ENCODE results near the gene SLC35B4. TPM values are rescaled to one million over a fixed set of nuclear protein-coding genes. Genes with fewer than 3 reads are reported as not detected.

SLC35B4 gene
- total RNA-seq, 1 experiment from 2014 or later: 20.0 TPM

DNA sequence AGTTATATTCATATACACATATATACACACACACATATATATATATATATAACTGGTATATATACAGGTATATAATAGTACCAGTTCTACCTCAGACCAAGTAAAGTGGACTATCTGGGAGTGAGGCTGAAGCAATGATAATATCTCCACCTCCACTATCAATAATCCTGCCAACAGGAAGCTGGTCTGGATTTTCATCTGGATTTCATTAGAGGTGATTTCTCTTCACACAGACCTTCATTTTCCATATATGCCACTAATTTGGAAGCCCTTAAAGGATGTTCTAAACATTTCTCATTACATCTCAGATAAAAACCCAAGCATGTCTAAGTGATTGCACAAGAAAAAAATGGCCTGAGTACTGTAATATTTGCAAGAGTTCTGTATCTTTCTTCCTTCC is 1.7 kb upstream of the SLC35B4 start:
- POLR2A ChIA-PET (ENCODE audit: low non-redundant PET): no interaction called here
- no peaks in the 10 kb centered on the region for H3K36me3 ChIP-seq (ENCODE audit: insufficient read depth, low read length, poor library complexity, severe bottlenecking)

GRCh38 chr7:134317434-134317833 is 704 bp upstream of the SLC35B4 start:
- TF ChIP-seq EZH2 (IDR thresholded peaks at IDR 0.05; ENCODE audit: borderline replicate concordance, low read depth, low read length, poor library complexity, severe bottlenecking) (no peak), CTCF (conservative IDR thresholded peaks at IDR 0.05; ENCODE audit: low read depth, low read length) (no peak)
- CTCF ChIA-PET: no interaction called here
- no TSS peak for BruUV-seq (replicated peaks)
- intact Hi-C loops (cut with micrococcal nuclease; ENCODE audit: unreplicated experiment): no loop called here
- H3K36me3 ChIP-seq (ENCODE audit: insufficient read depth, low read length, poor library complexity, severe bottlenecking): no peaks in the 10 kb centered on the region
- no peak overlapping the region for H3K27ac ChIP-seq (ENCODE audit: low read depth, low read length, poor library complexity, severe bottlenecking)
- H3K4me3 ChIP-seq (ENCODE audit: low read depth, low read length, poor library complexity, severe bottlenecking): peak overlapping the region; percentile 98
- no peaks in the 10 kb centered on the region for H3K9me3 ChIP-seq (ENCODE audit: low read depth, low read length, poor library complexity, severe bottlenecking)
- POLR2A ChIA-PET (ENCODE audit: low non-redundant PET): no interaction called here
- H3K4me1 ChIP-seq (ENCODE audit: insufficient read depth, low read length, poor library complexity, severe bottlenecking): no peaks in the 10 kb centered on the region
- no peak for DNase-seq (ENCODE audit: low spot score)
- H3K27me3 ChIP-seq (replicated peaks; ENCODE audit: insufficient read depth, low read depth, low read length, poor library complexity): peaks cover 1% of the 10 kb centered on the region

More for the DNA sequence above, 1.7 kb upstream of the SLC35B4 start:
- intact Hi-C loops (cut with micrococcal nuclease; ENCODE audit: unreplicated experiment): no loop called here
- peaks cover 8% of the 10 kb centered on the region for H3K27me3 ChIP-seq (replicated peaks; ENCODE audit: insufficient read depth, low read depth, low read length, poor library complexity)
- no peaks in the 10 kb centered on the region for H3K9me3 ChIP-seq (ENCODE audit: low read depth, low read length, poor library complexity, severe bottlenecking)
- CTCF ChIA-PET: no interaction called here
- no peak overlapping the region for H3K27ac ChIP-seq (ENCODE audit: low read depth, low read length, poor library complexity, severe bottlenecking)
- DNase-seq (ENCODE audit: low spot score): no peak
- no peaks in the 10 kb centered on the region for H3K4me1 ChIP-seq (ENCODE audit: insufficient read depth, low read length, poor library complexity, severe bottlenecking)
- TF ChIP-seq EZH2 (IDR thresholded peaks at IDR 0.05; ENCODE audit: borderline replicate concordance, low read depth, low read length, poor library complexity, severe bottlenecking) (no peak), CTCF (conservative IDR thresholded peaks at IDR 0.05; ENCODE audit: low read depth, low read length) (no peak)
- BruUV-seq (replicated peaks): no TSS peak
- H3K4me3 ChIP-seq (ENCODE audit: low read depth, low read length, poor library complexity, severe bottlenecking): no peak overlapping the region

GRCh38 chr7:134315679-134316538 is 821 bp downstream of the SLC35B4 start:
- POLR2A ChIA-PET (ENCODE audit: low non-redundant PET): no interaction called here
- BruUV-seq (replicated peaks): TSS peak; percentile 41
- intact Hi-C loops (cut with micrococcal nuclease; ENCODE audit: unreplicated experiment): no loop called here

More at GRCh38 chr7:134315679-134316538, 821 bp downstream of the SLC35B4 start:
- CTCF ChIA-PET: interaction anchor here (0.8 kb wide), 1 partner anchor 105 kb away, joined by 3 read pairs; no protein-coding TSS in a partner anchor
- H3K27ac ChIP-seq (ENCODE audit: low read depth, low read length, poor library complexity, severe bottlenecking): peak overlapping the region; percentile 89
- H3K36me3 ChIP-seq (ENCODE audit: insufficient read depth, low read length, poor library complexity, severe bottlenecking): no peaks in the 10 kb centered on the region
- peak overlapping the region; percentile 98 for H3K4me3 ChIP-seq (ENCODE audit: low read depth, low read length, poor library complexity, severe bottlenecking)
- no peaks in the 10 kb centered on the region for H3K27me3 ChIP-seq (replicated peaks; ENCODE audit: insufficient read depth, low read depth, low read length, poor library complexity)
- peak; percentile 17 for DNase-seq (ENCODE audit: low spot score)
- H3K4me1 ChIP-seq (ENCODE audit: insufficient read depth, low read length, poor library complexity, severe bottlenecking): no peaks in the 10 kb centered on the region
- no peak for TF ChIP-seq EZH2 (IDR thresholded peaks at IDR 0.05; ENCODE audit: borderline replicate concordance, low read depth, low read length, poor library complexity, severe bottlenecking)
- no peak for TF ChIP-seq CTCF (conservative IDR thresholded peaks at IDR 0.05; ENCODE audit: low read depth, low read length)
- H3K9me3 ChIP-seq (ENCODE audit: low read depth, low read length, poor library complexity, severe bottlenecking): no peaks in the 10 kb centered on the region

Data from A673 (cell line).